GM23338 (cell line): ENCODE measurements around the gene TIMM13. TPM values are rescaled to one million over a fixed set of nuclear protein-coding genes. Genes with fewer than 3 reads are reported as not detected.

Experiments used
- ATAC-seq: fragments of 200-7000 bp; cut with Tn5 transposase; 3 replicates; pipeline ENCODE4 v1.9.1; 2020
- DNase-seq: peaks from one replicate; pipeline ENCODE4 v3.0.0-alpha.2; 2015; ENCODE audit warnings: low spot score
- H2AFZ ChIP-seq: fragments of 200-600 bp; sonication (generic); 2 replicates; pipeline ENCODE4 v1.8.0; 2016; ENCODE audit warnings: antibody characterized with exemption, mild to moderate bottlenecking, moderate library complexity
- H3F3A ChIP-seq: fragments of 200-600 bp; sonication (generic); replicated peaks from 2 replicates; pipeline ENCODE4 v1.8.0; 2017; ENCODE audit warnings: antibody characterized with exemption, mixed run types, low read depth
- H3K27ac ChIP-seq: fragments of 200-600 bp; sonication (generic); 2 replicates; pipeline ENCODE4 v1.6.1; 2016; ENCODE audit warnings: low read depth
- H3K27me3 ChIP-seq: fragments of 200-600 bp; sonication (generic); 2 replicates; pipeline ENCODE4 v1.8.0; 2016; ENCODE audit warnings: mild to moderate bottlenecking, mixed run types, moderate library complexity; ENCODE audit not compliant: insufficient read depth
- H3K36me3 ChIP-seq: fragments of 200-600 bp; sonication (generic); 2 replicates; pipeline ENCODE4 v1.8.0; 2016; ENCODE audit warnings: mild to moderate bottlenecking; ENCODE audit not compliant: insufficient read depth
- H3K4me1 ChIP-seq: fragments of 200-600 bp; sonication (generic); 2 replicates; pipeline ENCODE4 v1.8.0; 2016; ENCODE audit warnings: mild to moderate bottlenecking, moderate library complexity; ENCODE audit not compliant: insufficient read depth
- H3K4me2 ChIP-seq: fragments of 200-600 bp; sonication (generic); 2 replicates; pipeline ENCODE4 v1.7.1; 2017; ENCODE audit warnings: mixed run types
- H3K4me3 ChIP-seq: fragments of 200-600 bp; sonication (generic); 2 replicates; pipeline ENCODE4 v1.6.1; 2016; ENCODE audit warnings: mixed run types
- H3K79me2 ChIP-seq: fragments of 200-600 bp; sonication (generic); replicated peaks from 2 replicates; pipeline ENCODE4 v1.8.0; 2017; ENCODE audit warnings: mild to moderate bottlenecking; ENCODE audit not compliant: insufficient read depth
- H3K9me2 ChIP-seq: fragments of 200-600 bp; sonication (generic); 2 replicates; pipeline ENCODE4 v1.8.0; 2017; ENCODE audit not compliant: insufficient read depth
- H4K20me1 ChIP-seq: fragments of 200-600 bp; sonication (generic); replicated peaks from 2 replicates; pipeline ENCODE4 v1.8.0; 2017; ENCODE audit warnings: mild to moderate bottlenecking; ENCODE audit not compliant: insufficient read depth
- H3K27ac Mint-ChIP-seq: 2 replicates; pipeline ENCODE4 v1.8.0; 2020; ENCODE audit warnings: inconsistent platforms, mild to moderate bottlenecking, moderate library complexity, mixed read lengths
- H3K27me3 Mint-ChIP-seq: 3 replicates; pipeline ENCODE4 v1.8.0; 2022; ENCODE audit warnings: low read depth, mild to moderate bottlenecking, moderate library complexity, mixed read lengths, inconsistent platforms; ENCODE audit not compliant: insufficient read depth, poor library complexity
- H3K36me3 Mint-ChIP-seq: 3 replicates; pipeline ENCODE4 v1.8.0; 2021; ENCODE audit warnings: low read depth, mild to moderate bottlenecking, inconsistent platforms, moderate library complexity, mixed read lengths
- H3K4me1 Mint-ChIP-seq: 3 replicates; pipeline ENCODE4 v1.8.0; 2020; ENCODE audit warnings: mild to moderate bottlenecking, inconsistent platforms, mixed read lengths
- H3K4me3 Mint-ChIP-seq: 3 replicates; pipeline ENCODE4 v1.8.0; 2021; ENCODE audit warnings: moderate library complexity, mild to moderate bottlenecking, inconsistent platforms, mixed read lengths
- H3K9me3 Mint-ChIP-seq: 3 replicates; pipeline ENCODE4 v1.8.0; 2020; ENCODE audit warnings: moderate library complexity, mild to moderate bottlenecking, inconsistent platforms, mixed read lengths
- CREB1 ChIP-seq: fragments of 250-450 bp; sonication (Bioruptor Pico); IDR thresholded peaks from 2 replicates; pipeline ENCODE4 v1.5.0; 2020; ENCODE audit warnings: low read depth, mild to moderate bottlenecking, moderate library complexity
- CTCF ChIP-seq, 2 experiments: fragments of 200-600 bp in 1 of 2; sonication (generic) in 1 of 2; conservative IDR thresholded peaks; 2 replicates each; pipeline versions ENCODE4 v1.5.1 to v1.6.1; 2016 to 2017; ENCODE audit warnings: antibody characterized with exemption in 2 of 2, low read depth in 2 of 2, mild to moderate bottlenecking in 2 of 2, moderate library complexity in 1 of 2
- ETS1 ChIP-seq: IDR thresholded peaks from 2 replicates; pipeline ENCODE4 v1.6.1; 2016; ENCODE audit warnings: antibody characterized with exemption
- EZH2 ChIP-seq: fragments of 200-600 bp; sonication (generic); IDR thresholded peaks from one replicate; pipeline ENCODE4 v1.8.0; 2017; ENCODE audit warnings: antibody characterized with exemption, mild to moderate bottlenecking, low read depth; ENCODE audit not compliant: unreplicated experiment
- EZH2phosphoT487 ChIP-seq: fragments of 200-600 bp; sonication (generic); IDR thresholded peaks from one replicate; pipeline ENCODE4 v1.8.1; 2018; ENCODE audit warnings: antibody characterized with exemption; ENCODE audit not compliant: unreplicated experiment
- JUNB ChIP-seq: IDR thresholded peaks from one replicate; pipeline ENCODE4 v1.6.1; 2016; ENCODE audit warnings: antibody characterized with exemption; ENCODE audit not compliant: unreplicated experiment
- NANOG ChIP-seq: IDR thresholded peaks from 2 replicates; pipeline ENCODE4 v1.6.1; 2016; ENCODE audit warnings: antibody characterized with exemption, borderline replicate concordance
- POLR2AphosphoS5 ChIP-seq: IDR thresholded peaks from 2 replicates; pipeline ENCODE4 v1.6.1; 2016; ENCODE audit warnings: antibody characterized with exemption, low read depth
- REST ChIP-seq: IDR thresholded peaks from one replicate; pipeline ENCODE4 v1.6.1; 2018; ENCODE audit warnings: antibody characterized with exemption; ENCODE audit not compliant: unreplicated experiment
- ZNF114 ChIP-seq: fragments of 250-450 bp; sonication (Bioruptor Pico); IDR thresholded peaks from 2 replicates; pipeline ENCODE4 v1.5.0; 2020; ENCODE audit warnings: mild to moderate bottlenecking, moderate library complexity
- polyA plus RNA-seq: library from polyadenylated mRNA; unstranded; fragments of >200 nt; fragmentation: Nextera tagmentation; extraction: Ambion mirVana; gene quantifications from 2 replicates; pipeline ENCODE4 v1.2.1, GENCODE V29; 2016
- total RNA-seq: library from RNA; depleted of rRNA; stranded (reverse); fragments of >200 nt; shearing (Covaris generic); gene quantifications from 2 replicates; pipeline ENCODE4 v1.2.3, GENCODE V29; 2014

TIMM13 gene
- total and polyA plus RNA-seq, 2 experiments from 2014 or later, result 140 to 347 TPM

- Histone ChIP-seq H3K4me3 (no peak overlapping the region), H3K27me3 (no peaks in the 10 kb centered on the region), H4K20me1 (peaks cover 19% of the 10 kb centered on the region), H3K36me3 (peaks cover 2% of the 10 kb centered on the region; the same call in 1 of the 2 replicates), H3K9me2 (no peaks in the 10 kb centered on the region), H2AFZ (no peak overlapping the region), H3K79me2 (peaks cover 60% of the 10 kb centered on the region), H3K27ac (no peak overlapping the region), H3K4me1 (peaks cover 5% of the 10 kb centered on the region; the same call in 1 of the 2 replicates), H3F3A (no peaks in the 10 kb centered on the region), H3K4me2 (no peak overlapping the region)
- H3K27me3 Mint-ChIP-seq, result peaks cover 8% of the 10 kb centered on the region
- no peak overlapping the region for H3K4me3 Mint-ChIP-seq
- DNase-seq, result no peak
- no peak for ATAC-seq
- peaks cover 26% of the 10 kb centered on the region for H3K36me3 Mint-ChIP-seq
- peaks cover 11% of the 10 kb centered on the region for H3K4me1 Mint-ChIP-seq
- H3K9me3 Mint-ChIP-seq, result no peaks in the 10 kb centered on the region
- no peak overlapping the region for H3K27ac Mint-ChIP-seq
- TF ChIP-seq JUNB (no peak), ETS1 (no peak), POLR2AphosphoS5 (no peak)
These were observed 17.0 kb upstream of the TIMM13 start for GRCh38 chr19:2444251-2445002.

GRCh38 chr19:2443785-2444182 is 16.4 kb upstream of the TIMM13 start:
- Histone ChIP-seq H3F3A (no peaks in the 10 kb centered on the region), H3K27ac (no peak overlapping the region), H2AFZ (no peak overlapping the region), H3K4me1 (peaks cover 5% of the 10 kb centered on the region; the same call in 1 of the 2 replicates), H3K79me2 (peaks cover 54% of the 10 kb centered on the region), H3K9me2 (no peaks in the 10 kb centered on the region), H3K27me3 (no peaks in the 10 kb centered on the region), H3K4me2 (no peak overlapping the region), H3K36me3 (peaks cover 2% of the 10 kb centered on the region; the same call in 1 of the 2 replicates), H3K4me3 (no peak overlapping the region), H4K20me1 (peaks cover 15% of the 10 kb centered on the region)
- Mint-ChIP-seq H3K27me3 (peaks cover 8% of the 10 kb centered on the region), H3K27ac (no peak overlapping the region), H3K4me1 (peaks cover 11% of the 10 kb centered on the region), H3K36me3 (peaks cover 24% of the 10 kb centered on the region), H3K9me3 (no peaks in the 10 kb centered on the region), H3K4me3 (no peak overlapping the region; the same call in 2 of the 3 replicates)
- DNase-seq (no peak), ATAC-seq (no peak)
- no peak for TF ChIP-seq CREB1 (CRISPR knock-in tag)
- no peak for TF ChIP-seq NANOG
- no peak for TF ChIP-seq ETS1
- no peak for TF ChIP-seq EZH2phosphoT487
- no peak for TF ChIP-seq REST
- no peak for TF ChIP-seq EZH2
- no peak for TF ChIP-seq ZNF114 (CRISPR knock-in tag)
- no peak for TF ChIP-seq POLR2AphosphoS5
- no peak for TF ChIP-seq CTCF (conservative IDR thresholded peaks at IDR 0.05; ENCODE audit: low read depth in 2 of 2)
